GM19025 (cell line): ENCODE results near the gene PRKN.
"Not testable (repeated sequence)": the region's sequence is repeated elsewhere in the genome, so short reads cannot be mapped to it uniquely, and the experiment has no call there.

ENCODE experiments used
- ATAC-seq: cut with Tn5 transposase; IDR thresholded peaks from one replicate; pipeline ENCODE4 v1.9.1; 2021; ENCODE audit warnings: mild to moderate bottlenecking, low read depth, moderate library complexity; ENCODE audit not compliant: unreplicated experiment

The PRKN gene

GRCh38 chr6:162390961-162391811 lies 336.4 kb downstream of the PRKN start:
- not testable (repeated sequence) for ATAC-seq

- no peak for ATAC-seq
Measured at GRCh38 chr6:162389343-162390085, 338.1 kb downstream of the PRKN start.

- ATAC-seq: no peak
Measured at GRCh38 chr6:162388383-162388777, 339.2 kb downstream of the PRKN start.

GRCh38 chr6:162387718-162388382 lies 339.7 kb downstream of the PRKN start:
- no peak for ATAC-seq

- ATAC-seq: no peak
Measured at GRCh38 chr6:162385980-162386379, 341.6 kb downstream of the PRKN start.

- ATAC-seq: no peak
Measured at GRCh38 chr6:162379757-162380409, 347.7 kb downstream of the PRKN start.

- no peak for ATAC-seq
Measured at GRCh38 chr6:162377735-162378134, 349.8 kb downstream of the PRKN start.

- ATAC-seq: no peak
Measured at GRCh38 chr6:162373868-162374267, 353.7 kb downstream of the PRKN start.

- ATAC-seq: no peak
Measured at GRCh38 chr6:162373192-162373591, 354.4 kb downstream of the PRKN start.

GRCh38 chr6:162372106-162372505 lies 355.5 kb downstream of the PRKN start:
- no peak for ATAC-seq

GRCh38 chr6:162371121-162371520 lies 356.4 kb downstream of the PRKN start:
- ATAC-seq: no peak

- no peak for ATAC-seq
Measured at GRCh38 chr6:162369091-162369490, 358.5 kb downstream of the PRKN start.

- ATAC-seq: no peak
Measured at GRCh38 chr6:162364488-162364887, 363.1 kb downstream of the PRKN start.

GRCh38 chr6:162363757-162364156 lies 363.8 kb downstream of the PRKN start:
- ATAC-seq: no peak

GRCh38 chr6:162360901-162361567 lies 366.5 kb downstream of the PRKN start:
- ATAC-seq: no peak

GRCh38 chr6:162358625-162359024 lies 368.9 kb downstream of the PRKN start:
- ATAC-seq: no peak

- no peak for ATAC-seq
Measured at GRCh38 chr6:162345051-162345511, 382.5 kb downstream of the PRKN start.

GRCh38 chr6:162344646-162345010 lies 382.9 kb downstream of the PRKN start:
- no peak for ATAC-seq

- no peak for ATAC-seq
Measured at GRCh38 chr6:162343936-162344645, 383.5 kb downstream of the PRKN start.
